Loucy (cell line): ENCODE results near the gene CIROP.

Experiments
- H2AFZ ChIP-seq: fragments of 200-600 bp; sonication (generic); 2 replicates; pipeline ENCODE4 v1.6.0; 2016; ENCODE audit warnings: antibody characterized with exemption, mild to moderate bottlenecking, low read length, moderate library complexity
- H3F3A ChIP-seq: fragments of 200-600 bp; 2 replicates; pipeline ENCODE4 v1.6.0; 2016; ENCODE audit warnings: antibody characterized with exemption, low read depth, mild to moderate bottlenecking
- H3K27me3 ChIP-seq: fragments of 200-600 bp; sonication (generic); 2 replicates; pipeline ENCODE4 v1.6.1; 2014; ENCODE audit warnings: low read length, mild to moderate bottlenecking; ENCODE audit not compliant: insufficient read depth, poor library complexity, severe bottlenecking
- H3K36me3 ChIP-seq: fragments of 200-600 bp; sonication (generic); 2 replicates; pipeline ENCODE4 v1.6.1; 2016; ENCODE audit warnings: low read length; ENCODE audit not compliant: insufficient read depth
- H3K4me1 ChIP-seq: fragments of 200-600 bp; sonication (generic); 2 replicates; pipeline ENCODE4 v1.5.1; 2014; ENCODE audit warnings: low read length, mild to moderate bottlenecking; ENCODE audit not compliant: insufficient read depth, poor library complexity, severe bottlenecking
- H3K4me2 ChIP-seq: fragments of 200-600 bp; sonication (generic); 2 replicates; pipeline ENCODE4 v1.6.0; 2014; ENCODE audit warnings: antibody characterized with exemption, low read length, low read depth, mild to moderate bottlenecking; ENCODE audit not compliant: poor library complexity, severe bottlenecking
- H3K4me3 ChIP-seq: fragments of 200-600 bp; sonication (generic); 2 replicates; pipeline ENCODE4 v1.5.1; 2014; ENCODE audit warnings: low read length, mild to moderate bottlenecking, mixed read lengths; ENCODE audit not compliant: poor library complexity, severe bottlenecking
- H3K79me2 ChIP-seq: fragments of 200-600 bp; sonication (generic); 2 replicates; pipeline ENCODE4 v1.6.1; 2014; ENCODE audit warnings: low read length; ENCODE audit not compliant: insufficient read depth
- H3K9ac ChIP-seq: fragments of 200-600 bp; sonication (generic); 2 replicates; pipeline ENCODE4 v1.6.0; 2014; ENCODE audit warnings: mild to moderate bottlenecking, low read depth, low read length, moderate library complexity; ENCODE audit not compliant: poor library complexity, severe bottlenecking
- H3K9me2 ChIP-seq: fragments of 200-600 bp; sonication (generic); replicated peaks from 2 replicates; pipeline ENCODE4 v1.6.1; 2016; ENCODE audit warnings: low read depth, low read length, mixed read lengths
- H3K9me3 ChIP-seq: fragments of 200-600 bp; sonication (generic); 2 replicates; pipeline ENCODE4 v1.6.1; 2014; ENCODE audit warnings: mild to moderate bottlenecking, antibody characterized with exemption, low read length, low read depth; ENCODE audit not compliant: insufficient read depth
- H4K20me1 ChIP-seq: fragments of 200-600 bp; sonication (generic); 2 replicates; pipeline ENCODE4 v1.6.0; 2014; ENCODE audit warnings: antibody characterized with exemption, low read length, mild to moderate bottlenecking; ENCODE audit not compliant: insufficient read depth, poor library complexity, severe bottlenecking
- EZH2phosphoT487 ChIP-seq: fragments of 200-600 bp; IDR thresholded peaks from 2 replicates; pipeline ENCODE4 v1.6.1; 2018; ENCODE audit warnings: antibody characterized with exemption, mild to moderate bottlenecking, moderate library complexity, borderline replicate concordance
- TF ChIP-seq, protein P1 (sequence below): fragments of 200-600 bp; sonication (generic); conservative IDR thresholded peaks from 2 replicates; pipeline ENCODE4 v1.5.1; 2014; ENCODE audit warnings: mild to moderate bottlenecking, antibody characterized with exemption, low read length

CIROP gene

DNA sequence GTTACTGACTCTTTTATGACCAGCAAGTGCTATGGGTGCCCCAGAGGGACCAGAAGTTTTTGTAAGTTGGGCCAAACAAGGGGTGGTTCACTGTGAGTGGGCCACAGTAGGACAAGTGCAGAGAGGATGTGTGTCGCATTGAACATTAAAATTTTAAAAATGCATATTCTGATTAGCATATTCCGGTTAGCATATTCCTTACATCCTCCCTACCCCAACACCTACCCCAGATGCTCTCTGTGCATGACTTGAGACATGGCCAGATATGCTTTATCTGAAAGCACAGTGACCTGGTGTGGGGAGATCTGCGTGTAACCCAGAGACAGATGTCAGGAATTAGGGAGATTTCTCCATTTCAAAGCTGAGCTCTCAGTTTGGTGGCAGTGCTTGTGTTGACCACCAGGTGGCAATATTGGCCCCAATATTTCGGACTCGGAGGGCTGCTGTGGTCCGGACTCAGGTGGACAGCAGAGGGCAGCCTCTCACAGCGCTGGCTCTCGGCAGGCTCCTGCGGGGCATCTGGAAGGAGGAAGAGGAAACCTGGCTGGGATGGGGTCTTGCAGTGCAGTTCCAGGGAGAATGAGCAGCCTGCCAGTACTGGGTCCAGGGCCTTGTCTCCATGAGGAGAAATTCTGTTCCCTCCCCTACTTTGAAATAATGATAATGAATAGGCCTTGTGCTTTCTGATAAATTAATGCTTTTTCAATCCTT, 15.9 kb upstream of the CIROP start:
- Histone ChIP-seq H3K9me3 (no peaks in the 10 kb centered on the region), H3K4me2 (peak overlapping the region; percentile 87), H2AFZ (peak overlapping the region; percentile 90), H3K4me1 (peaks cover 24% of the 10 kb centered on the region), H3K27me3 (no peaks in the 10 kb centered on the region), H3K9ac (peak overlapping the region; percentile 71), H3F3A (0 out of 2 replicates have a peak, but pooled peaks cover 3% of the 10 kb centered on the region), H3K79me2 (no peaks in the 10 kb centered on the region), H3K9me2 (no peaks in the 10 kb centered on the region), H3K36me3 (no peaks in the 10 kb centered on the region), H3K4me3 (peak overlapping the region; percentile 60), H4K20me1 (no peaks in the 10 kb centered on the region)
- TF ChIP-seq, protein P1, sequence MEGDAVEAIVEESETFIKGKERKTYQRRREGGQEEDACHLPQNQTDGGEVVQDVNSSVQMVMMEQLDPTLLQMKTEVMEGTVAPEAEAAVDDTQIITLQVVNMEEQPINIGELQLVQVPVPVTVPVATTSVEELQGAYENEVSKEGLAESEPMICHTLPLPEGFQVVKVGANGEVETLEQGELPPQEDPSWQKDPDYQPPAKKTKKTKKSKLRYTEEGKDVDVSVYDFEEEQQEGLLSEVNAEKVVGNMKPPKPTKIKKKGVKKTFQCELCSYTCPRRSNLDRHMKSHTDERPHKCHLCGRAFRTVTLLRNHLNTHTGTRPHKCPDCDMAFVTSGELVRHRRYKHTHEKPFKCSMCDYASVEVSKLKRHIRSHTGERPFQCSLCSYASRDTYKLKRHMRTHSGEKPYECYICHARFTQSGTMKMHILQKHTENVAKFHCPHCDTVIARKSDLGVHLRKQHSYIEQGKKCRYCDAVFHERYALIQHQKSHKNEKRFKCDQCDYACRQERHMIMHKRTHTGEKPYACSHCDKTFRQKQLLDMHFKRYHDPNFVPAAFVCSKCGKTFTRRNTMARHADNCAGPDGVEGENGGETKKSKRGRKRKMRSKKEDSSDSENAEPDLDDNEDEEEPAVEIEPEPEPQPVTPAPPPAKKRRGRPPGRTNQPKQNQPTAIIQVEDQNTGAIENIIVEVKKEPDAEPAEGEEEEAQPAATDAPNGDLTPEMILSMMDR, result peak; percentile 100
- no peak for TF ChIP-seq EZH2phosphoT487

DNA sequence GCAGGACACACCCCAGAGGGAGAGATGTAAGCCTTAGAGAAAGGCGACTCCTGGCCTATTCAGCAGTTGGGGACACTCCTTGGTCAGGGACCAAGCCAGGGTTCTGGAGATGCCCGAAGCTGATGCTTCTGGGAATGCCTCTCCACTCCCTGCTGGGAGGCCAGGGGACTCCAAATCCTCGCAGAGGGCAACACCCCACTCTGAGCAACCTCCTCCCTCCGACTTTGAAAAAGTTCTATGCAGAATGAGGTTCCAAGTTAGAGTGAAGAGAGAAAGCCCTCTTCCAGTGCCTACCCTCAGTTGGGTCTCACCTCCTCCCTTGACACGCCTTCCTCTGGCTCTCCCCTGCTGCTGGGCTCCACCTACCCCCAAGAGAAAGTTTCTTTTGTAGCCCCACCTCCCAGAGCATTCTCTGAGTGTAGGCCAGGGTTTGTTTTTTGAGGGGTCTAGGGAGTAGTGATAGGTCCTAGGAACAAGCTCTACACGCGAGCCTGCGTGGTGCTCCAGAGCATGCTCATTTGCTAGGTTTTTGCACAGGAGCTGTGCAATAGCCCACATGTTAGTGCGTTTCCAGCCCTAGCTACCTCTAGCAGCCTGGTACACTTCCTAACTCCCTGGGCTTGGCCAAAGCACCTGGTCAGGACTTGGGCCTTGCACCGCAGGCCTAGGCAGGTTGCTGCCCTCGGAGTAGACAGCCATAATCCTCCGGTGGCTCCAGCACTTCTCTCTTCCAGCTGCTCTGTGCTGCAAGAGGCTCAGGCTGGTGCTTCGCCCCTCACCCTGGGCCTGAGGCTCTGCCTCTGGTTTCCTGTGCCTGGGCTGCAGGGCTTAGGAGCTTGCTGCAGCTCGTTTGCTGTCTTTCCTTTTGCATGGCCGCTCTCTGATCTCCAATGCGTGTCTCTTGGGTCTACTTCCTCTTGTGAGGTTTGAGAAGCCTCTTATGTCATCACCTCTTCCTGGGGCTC, 14.9 kb upstream of the CIROP start:
- Histone ChIP-seq H3F3A (0 out of 2 replicates have a peak, but pooled peaks cover 3% of the 10 kb centered on the region), H3K79me2 (no peaks in the 10 kb centered on the region), H3K9me3 (no peaks in the 10 kb centered on the region), H3K9ac (peak overlapping the region; percentile 71), H3K4me1 (peaks cover 24% of the 10 kb centered on the region), H4K20me1 (no peaks in the 10 kb centered on the region), H3K4me3 (peak overlapping the region; percentile 60), H3K4me2 (peak overlapping the region; percentile 87), H3K9me2 (no peaks in the 10 kb centered on the region), H3K27me3 (no peaks in the 10 kb centered on the region), H2AFZ (peak overlapping the region; percentile 90), H3K36me3 (no peaks in the 10 kb centered on the region)
- TF ChIP-seq, protein P1, result no peak
- TF ChIP-seq EZH2phosphoT487, result no peak

DNA sequence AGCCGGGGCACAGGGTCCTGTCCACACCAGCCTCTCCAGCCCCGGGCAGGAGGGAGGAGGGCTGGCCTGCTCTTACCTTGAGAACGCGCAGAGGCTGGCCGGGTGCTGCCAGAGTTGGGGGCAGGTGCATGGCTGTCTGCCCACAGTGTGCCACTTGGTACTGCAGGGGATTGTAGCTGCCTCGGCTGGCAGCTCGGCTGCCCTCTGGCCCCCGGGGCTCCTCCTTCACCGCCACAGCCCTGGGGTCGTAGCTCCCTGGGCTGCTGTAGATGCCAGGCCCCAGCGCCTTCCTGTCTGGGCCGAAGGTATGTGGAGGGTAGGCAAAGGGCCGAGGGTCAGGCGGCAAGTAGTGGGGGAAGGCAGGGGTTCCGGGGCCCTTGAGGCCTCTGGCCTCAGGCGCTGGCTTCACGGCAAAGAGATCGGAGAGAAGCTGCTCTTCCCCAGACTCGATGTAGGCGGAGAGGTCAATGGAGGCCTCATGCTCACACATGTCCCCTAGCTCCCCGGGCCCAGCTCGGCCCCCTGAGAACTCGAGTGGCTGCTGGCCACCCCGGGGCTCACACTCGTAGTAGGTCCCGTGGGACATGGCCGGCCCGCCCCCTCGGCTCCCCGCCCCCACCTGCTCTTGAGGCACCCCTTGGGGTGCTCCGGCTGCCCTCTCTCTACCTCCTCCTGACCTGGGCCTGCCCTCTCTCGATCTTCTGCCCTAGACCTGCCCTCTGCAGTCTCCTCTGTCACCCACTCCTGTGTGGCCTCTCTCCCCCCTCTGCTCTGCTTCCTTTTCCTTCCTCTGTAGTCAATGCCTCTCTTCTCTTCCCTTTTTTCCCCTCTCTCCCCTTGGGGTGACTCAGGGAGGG, 13.9 kb upstream of the CIROP start, which contains the start of gene CEBPE:
TSS of gene CEBPE (minus strand) at position 750 of the 857 bp plus-strand sequence. CDS start at position 586, 164 bp downstream.
- Histone ChIP-seq H3K9ac (peak within 1 kb of the TSS; percentile 71), H3K4me3 (peak within 1 kb of the TSS; percentile 60), H3K79me2 (no peaks in the 10 kb centered on the region), H3K9me3 (no peaks in the 10 kb centered on the region), H2AFZ (peak within 1 kb of the TSS; percentile 90), H3K4me2 (peak within 1 kb of the TSS; percentile 87), H4K20me1 (no peaks in the 10 kb centered on the region), H3K27me3 (no peaks in the 10 kb centered on the region), H3K9me2 (no peaks in the 10 kb centered on the region), H3K36me3 (no peaks in the 10 kb centered on the region), H3F3A (0 out of 2 replicates have a peak, but pooled peaks cover 3% of the 10 kb centered on the region), H3K4me1 (peaks cover 24% of the 10 kb centered on the region)
- TF ChIP-seq EZH2phosphoT487, result no peak
- TF ChIP-seq, protein P1, result no peak
